HG03565 (cell line): ENCODE results near the gene GLS2.
"Not testable (repeated sequence)": the region's sequence is repeated elsewhere in the genome, so short reads cannot be mapped to it uniquely, and the experiment has no call there.

ENCODE experiments used
- ATAC-seq: cut with Tn5 transposase; IDR thresholded peaks from one replicate; pipeline ENCODE4 v1.9.1; 2021; ENCODE audit warnings: mild to moderate bottlenecking, moderate library complexity; ENCODE audit not compliant: unreplicated experiment

Gene GLS2

DNA sequence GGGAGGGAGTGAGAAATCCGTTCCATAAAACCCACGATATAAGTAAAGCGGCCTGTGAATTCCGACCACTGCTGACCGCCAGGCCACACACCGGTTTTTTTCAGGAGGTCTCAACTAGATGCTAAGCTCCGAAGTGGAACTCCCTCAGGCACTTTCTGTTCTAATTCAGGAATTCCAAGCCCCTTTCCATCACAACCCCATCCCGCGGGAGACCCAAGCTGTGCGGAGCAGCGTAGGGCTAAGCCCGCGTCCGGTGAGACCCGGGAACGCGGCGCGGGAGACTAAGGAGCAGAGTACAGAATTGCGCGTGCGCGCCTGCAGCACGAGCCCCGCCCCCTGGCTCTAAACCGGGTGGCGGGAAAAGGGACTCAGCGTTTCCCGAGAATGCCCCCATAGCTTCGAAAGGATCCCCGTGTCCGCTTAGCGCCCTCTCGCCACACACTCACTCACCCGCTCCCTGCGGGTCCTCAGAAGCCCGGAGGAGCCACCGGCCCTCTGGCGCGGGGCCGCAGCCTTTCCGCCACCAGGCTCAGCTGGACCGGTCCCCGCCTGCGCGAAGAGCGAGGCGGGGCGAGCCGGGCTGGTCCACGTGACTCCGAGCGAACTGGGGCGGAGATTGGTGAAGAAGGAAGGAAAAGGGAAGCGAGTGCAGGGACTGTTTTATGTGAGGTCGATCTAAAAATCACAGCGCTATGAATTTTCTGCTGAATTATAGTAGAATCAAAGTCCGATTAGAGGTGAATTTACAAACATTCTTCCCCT, 38.9 kb downstream of the GLS2 start, which contains the start of gene TIMELESS:
TSS of gene TIMELESS (minus strand) at position 567 of the 762 bp plus-strand sequence. CDS start 15,256 bp downstream, outside the sequence.
- peak; percentile 89 for ATAC-seq

DNA sequence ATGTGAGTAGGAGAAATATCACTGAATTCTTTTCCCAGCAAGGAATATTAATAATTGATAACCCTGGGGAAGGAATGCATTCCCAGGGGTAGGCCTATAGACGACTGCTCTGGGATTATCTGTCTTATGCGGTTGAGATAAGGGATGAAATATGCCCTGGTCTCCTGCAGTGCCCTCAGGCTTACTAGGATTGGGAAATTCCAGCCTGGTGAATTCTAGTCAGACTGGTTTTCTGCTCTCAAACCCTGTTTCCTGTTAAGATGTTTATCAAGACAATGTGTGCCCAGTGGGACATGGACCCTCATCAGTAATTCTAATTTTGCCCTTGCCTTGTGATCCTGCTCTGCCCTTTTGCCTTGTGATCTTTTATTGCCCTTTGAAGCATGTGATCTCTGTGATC, 44.8 kb downstream of the GLS2 start:
- ATAC-seq, result not testable (repeated sequence)

DNA sequence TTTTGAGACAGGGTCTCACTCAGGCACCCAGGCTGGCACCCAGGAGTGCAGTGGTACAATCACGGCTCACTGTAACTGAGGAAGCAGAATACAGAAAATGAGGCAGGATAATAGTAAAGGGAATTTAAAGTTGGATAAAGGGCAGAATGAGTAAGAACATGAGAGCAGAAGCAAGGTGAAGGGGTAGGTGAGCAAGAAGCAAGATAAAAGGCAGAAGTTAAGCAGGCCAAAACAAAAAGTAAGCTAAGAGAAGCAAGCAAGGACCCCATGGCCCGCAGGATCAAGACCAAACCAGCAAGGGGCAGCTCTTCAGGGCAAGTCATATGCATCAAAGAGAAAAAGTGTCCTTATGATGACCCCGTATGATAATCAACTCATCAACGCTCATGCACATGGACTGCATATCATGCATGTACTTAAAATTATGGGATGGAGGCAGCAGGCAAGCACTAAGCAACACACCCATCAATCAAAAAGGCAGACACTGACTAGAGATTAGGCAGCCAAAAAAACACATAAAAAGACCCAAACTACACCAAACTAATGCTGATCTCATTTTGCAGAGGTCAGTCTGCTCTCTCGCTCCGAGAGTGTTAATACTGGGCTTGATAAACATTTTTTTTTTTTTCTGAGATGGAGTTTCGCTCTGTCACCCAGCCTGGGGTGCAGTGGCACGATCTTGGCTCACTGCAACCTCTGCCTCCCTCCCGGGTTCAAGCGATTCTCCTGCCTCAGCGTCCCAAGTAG, 50.4 kb downstream of the GLS2 start:
- ATAC-seq, result no peak

GRCh38 chr12:56434828-56435227, 53.1 kb downstream of the GLS2 start:
- ATAC-seq, result no peak

DNA sequence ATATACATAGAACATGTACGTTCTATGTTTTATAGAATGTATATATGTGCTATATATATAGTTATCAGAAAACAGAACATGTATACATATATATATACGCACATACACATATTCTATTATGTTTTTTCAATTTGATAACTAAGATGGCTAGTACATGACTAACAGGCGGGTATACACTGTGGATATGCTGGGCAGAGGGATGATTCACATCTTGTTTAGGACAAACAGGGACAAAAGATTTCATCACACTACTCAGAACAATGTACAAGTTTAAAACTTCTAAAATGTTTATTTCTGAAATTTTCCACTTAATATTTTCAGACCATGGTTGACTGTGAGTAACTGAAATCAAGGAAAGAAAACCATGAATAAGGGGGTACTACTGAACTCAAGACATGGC, 56.1 kb downstream of the GLS2 start:
- ATAC-seq, result no peak

- no peak for ATAC-seq
These were observed 56.7 kb downstream of the GLS2 start for GRCh38 chr12:56431288-56431687.

DNA sequence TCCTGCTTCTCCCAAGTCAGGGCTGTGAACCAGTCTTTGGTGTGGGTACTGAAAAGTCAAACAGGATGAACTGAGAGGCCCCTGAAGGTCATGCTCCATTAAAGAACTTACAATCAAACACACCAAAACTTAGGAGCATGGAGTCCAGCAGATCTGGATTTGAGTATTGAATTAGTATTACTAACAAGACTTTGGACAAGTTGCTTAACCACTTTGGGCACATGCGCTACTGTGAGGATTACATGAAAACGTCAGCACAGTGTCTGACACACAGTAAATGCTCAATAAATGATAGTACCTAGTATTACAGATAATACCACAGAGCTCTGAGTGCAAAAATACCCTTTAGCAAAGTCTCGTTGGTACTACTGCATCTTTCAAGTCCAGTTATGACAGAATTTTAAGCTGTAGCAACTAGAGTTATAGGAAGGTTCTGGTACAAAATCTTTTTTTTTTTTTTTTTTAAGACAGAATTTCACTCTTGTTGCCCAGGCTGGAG, 62.0 kb downstream of the GLS2 start:
- no peak for ATAC-seq

GRCh38 chr12:56425193-56425592, 62.8 kb downstream of the GLS2 start:
- ATAC-seq, result no peak
